HepG2 (cell line): ENCODE measurements around the gene MYLK2. TPM values are rescaled to one million over a fixed set of nuclear protein-coding genes. Genes with fewer than 3 reads are reported as not detected.
A peak's percentile ranks its signal among the peaks of the same experiment; 100 is the strongest.

Experiments used
- ATAC-seq: fragments of 200-7000 bp; cut with Tn5 transposase; 3 replicates; pipeline ENCODE4 v1.9.1; 2020; ENCODE audit warnings: mild to moderate bottlenecking, moderate library complexity
- BruUV-seq: library from RNA; stranded (reverse); fragments of 400-500 nt; replicated peaks from 2 replicates; lab custom pipeline; 2021; lab: Mats Ljungman, UMichigan
- CTCF ChIA-PET: fragments of 300-600 bp; formaldehyde crosslinking; extraction: SDS; loops from one replicate; lab custom pipeline; 2021; ENCODE audit warnings: low total read pairs, inconsistent platforms, low intra/inter-chr PET ratio; lab: Yijun Ruan, JAX
- POLR2A ChIA-PET: fragments of 350-600 bp; sonication (Branson Sonifier 250); formaldehyde crosslinking; loops from one replicate; lab custom pipeline; 2020; ENCODE audit warnings: antibody characterized with exemption, inconsistent platforms; lab: Yijun Ruan, JAX
- DNase-seq: peaks from one replicate; pipeline ENCODE4 v3.0.0-alpha.2; 2015; ENCODE audit warnings: low spot score
- FAIRE-seq: peaks from 3 replicates; lab custom pipeline; 2011; peaks lifted over from hg19 to GRCh38; lab: Jason Lieb, UNC
- H2AFZ ChIP-seq: one replicate; pipeline ENCODE4 v1.6.1; 2011; ENCODE audit warnings: low read length, inconsistent platforms
- H3K27ac ChIP-seq: fragments of 300-600 bp; 3 replicates; pipeline ENCODE4 v1.8.0; 2011; ENCODE audit warnings: mixed run types, mild to moderate bottlenecking, mixed read lengths, low read length, inconsistent platforms; ENCODE audit not compliant: insufficient read depth; ENCODE audit errors: extremely low read length
- H3K27me3 ChIP-seq, 2 experiments: fragments of 200-600 bp in 1 of 2; 2 replicates in 1 of 2; 3 replicates in 1 of 2; pipeline versions ENCODE4 v1.6.0 to v1.8.0; 2011; ENCODE audit warnings: low read length in 2 of 2, mild to moderate bottlenecking in 2 of 2, moderate library complexity in 2 of 2, inconsistent platforms in 1 of 2; ENCODE audit not compliant: insufficient read depth in 2 of 2, control insufficient read depth in 1 of 2
- H3K36me3 ChIP-seq, 2 experiments: fragments of 200-600 bp in 1 of 2; replicated peaks in 1 of 2; 2 replicates in 1 of 2; 3 replicates in 1 of 2; pipeline versions ENCODE4 v1.5.1 to v1.8.0; 2011; ENCODE audit warnings: low read length in 2 of 2, inconsistent platforms in 1 of 2; ENCODE audit not compliant: insufficient read depth in 2 of 2, control insufficient read depth in 1 of 2
- H3K4me1 ChIP-seq: 2 replicates; pipeline ENCODE4 v1.5.1; 2012; ENCODE audit warnings: low read length, inconsistent platforms; ENCODE audit not compliant: insufficient read depth
- H3K4me2 ChIP-seq: 2 replicates; pipeline ENCODE4 v1.6.0; 2011; ENCODE audit warnings: low read depth, low read length, inconsistent platforms
- H3K4me3 ChIP-seq, 3 experiments: fragments of 200-600 bp in 1 of 3; sonication (generic), shearing (Covaris generic) in 1 of 3; replicated peaks in 1 of 3; 2 replicates each; pipeline ENCODE4 v1.5.1; 2011 to 2016; ENCODE audit warnings: low read length in 3 of 3, inconsistent platforms in 2 of 3, low read depth in 2 of 3, mild to moderate bottlenecking in 2 of 3, control low read depth in 1 of 3, mixed read lengths in 1 of 3; ENCODE audit not compliant: insufficient read depth in 1 of 3
- H3K79me2 ChIP-seq: one replicate; pipeline ENCODE4 v1.6.1; 2011; ENCODE audit warnings: low read length, inconsistent platforms; ENCODE audit not compliant: insufficient read depth
- H3K9ac ChIP-seq: 2 replicates; pipeline ENCODE4 v1.6.0; 2011; ENCODE audit warnings: mild to moderate bottlenecking, low read depth, low read length, inconsistent platforms; ENCODE audit not compliant: insufficient read depth
- H3K9me3 ChIP-seq: 2 replicates; pipeline ENCODE4 v1.5.1; 2012; ENCODE audit warnings: mild to moderate bottlenecking, low read length
- H4K20me1 ChIP-seq: 2 replicates; pipeline ENCODE4 v1.6.0; 2011; ENCODE audit warnings: inconsistent platforms, mild to moderate bottlenecking, low read length, moderate library complexity; ENCODE audit not compliant: insufficient read depth
- DZIP1 ChIP-seq: sonication (generic); formaldehyde crosslinking; IDR thresholded peaks from 2 replicates; pipeline ENCODE4 v1.5.0; 2020; ENCODE audit warnings: mild to moderate bottlenecking, missing genetic modification reagents
- HNF4A ChIP-seq: sonication (generic); formaldehyde crosslinking; IDR thresholded peaks from 2 replicates; pipeline ENCODE4 v1.4.0; 2020; ENCODE audit warnings: missing genetic modification reagents
- NR2F1 ChIP-seq, 2 experiments: fragments of 450-650 bp in 1 of 2; formaldehyde crosslinking in 1 of 2; IDR thresholded peaks; 2 replicates each; pipeline versions ENCODE4 v1.5.0 to v1.6.1; 2016 to 2020; ENCODE audit warnings: mild to moderate bottlenecking in 1 of 2, missing compliant biosample characterization in 1 of 2, missing genetic modification reagents in 1 of 2, moderate library complexity in 1 of 2
- NR2F6 ChIP-seq, 2 experiments: IDR thresholded peaks; 2 replicates each; pipeline ENCODE4 v1.6.1; 2016; ENCODE audit warnings: antibody characterized with exemption in 1 of 2, mild to moderate bottlenecking in 1 of 2
- SP140L ChIP-seq: sonication (generic); formaldehyde crosslinking; IDR thresholded peaks from 2 replicates; pipeline ENCODE4 v1.4.0; 2020; ENCODE audit warnings: missing genetic modification reagents, borderline replicate concordance
- WIZ ChIP-seq: sonication (generic); formaldehyde crosslinking; IDR thresholded peaks from 2 replicates; pipeline ENCODE4 v1.5.1; 2020; ENCODE audit warnings: mild to moderate bottlenecking, missing genetic modification reagents
- ZBTB7A ChIP-seq: sonication (generic); formaldehyde crosslinking; IDR thresholded peaks from 2 replicates; pipeline ENCODE4 v1.8.0; 2022; ENCODE audit warnings: mild to moderate bottlenecking, missing genetic modification reagents
- ZNF513 ChIP-seq: sonication (generic); formaldehyde crosslinking; conservative IDR thresholded peaks from 2 replicates; pipeline ENCODE4 v1.5.0; 2020; ENCODE audit warnings: missing genetic modification reagents
- ZNF660 ChIP-seq: sonication (generic); formaldehyde crosslinking; IDR thresholded peaks from 2 replicates; pipeline ENCODE4 v1.5.1; 2020; ENCODE audit warnings: mild to moderate bottlenecking, low read depth, missing genetic modification reagents, borderline replicate concordance
- ZSCAN31 ChIP-seq: sonication (generic); formaldehyde crosslinking; IDR thresholded peaks from 2 replicates; pipeline ENCODE4 v1.5.0; 2020; ENCODE audit warnings: low read depth, mild to moderate bottlenecking, missing genetic modification reagents
- WGBS: methylation state at CpG from one replicate; pipeline ENCODE4 v1.1.6; 2017; ENCODE audit warnings: low lambda C conversion rate; 5-methylcytosine and 5-hydroxymethylcytosine counted together
- in situ Hi-C: cut with HindIII; loops from 2 replicates; pipeline ENCODE4 v1.10.0; 2017; ENCODE audit warnings: low pct_unique_long_range_greater_than_20kb; ENCODE audit not compliant: extremely low pct_ligation_motif_present
- intact Hi-C: fragments of 100-400 bp; cut with micrococcal nuclease; formaldehyde crosslinking; loops from one replicate; pipeline ENCODE4 v1.10.0; 2022; ENCODE audit not compliant: unreplicated experiment
- polyA plus RNA-seq, 8 experiments: library from polyadenylated mRNA; depleted of rRNA in 3 of 8; stranded (reverse) in 7 of 8; unstranded in 1 of 8; fragments of >200 nt; fragmentation: Illumina TruSeq in 4 of 8; extraction: Trizol in 4 of 8; gene quantifications; 2 replicates each; pipeline versions ENCODE4 v1.2.1 to v1.2.3, GENCODE V29; 2011 to 2016; ENCODE audit warnings: low read depth in 4 of 8, missing spikeins in 1 of 8, mixed read lengths in 1 of 8; ENCODE audit not compliant: insufficient read depth in 1 of 8
- total RNA-seq, 5 experiments: library from RNA; depleted of rRNA; stranded (reverse); fragments of >200 nt; fragmentation: Illumina TruSeq; extraction: Trizol; gene quantifications; 2 replicates each; pipeline ENCODE4 v1.2.3, GENCODE V29; 2016; ENCODE audit warnings: low read depth in 1 of 5
- TF ChIP-seq, protein P1 (sequence below): sonication (generic); formaldehyde crosslinking; IDR thresholded peaks from 2 replicates; pipeline ENCODE4 v1.8.0; 2022; ENCODE audit warnings: mild to moderate bottlenecking, missing genetic modification reagents; ENCODE audit not compliant: insufficient replicate concordance

The MYLK2 gene
- total and polyA plus RNA-seq, 2 of the 13 experiments (the other 11 are each of a cell fraction or from before 2014, with no cell fraction given) = 0.27 TPM; not detected in 1

DNA sequence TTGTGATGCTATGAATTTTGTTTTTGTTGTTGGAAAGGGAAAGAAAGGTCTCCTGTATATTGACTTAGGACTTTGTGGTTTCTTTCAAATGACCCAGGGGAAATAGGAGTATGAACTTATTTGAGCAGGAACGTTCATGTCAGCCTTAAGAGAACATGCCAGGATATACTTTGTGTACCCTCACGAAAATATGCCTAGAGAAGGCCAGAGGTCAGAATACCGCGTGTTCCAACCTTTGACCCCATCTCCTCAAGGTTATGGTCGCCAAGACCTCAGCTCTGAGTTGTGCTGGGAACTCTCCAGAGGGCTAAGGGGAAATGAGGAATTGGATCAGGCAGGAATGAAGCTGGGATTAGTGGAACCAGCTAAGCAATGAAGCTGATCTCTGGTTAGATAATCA is 62.8 kb downstream of the MYLK2 start:
- H3K4me2 ChIP-seq = peak overlapping the region; percentile 38
- ATAC-seq = no peak
- intact Hi-C loops (no loop called here), in situ Hi-C loops (no loop called here)
- H3K79me2 ChIP-seq = no peaks in the 10 kb centered on the region
- DNase-seq = no peak
- BruUV-seq = no TSS peak
- under 1% methylated on average over 5 of the region's 5 CpGs for WGBS
- TF ChIP-seq SP140L (CRISPR knock-in tag) (no peak), HNF4A (CRISPR knock-in tag) (peak; percentile 28; the same call in 1 of the 2 replicates), ZBTB7A (no peak), ZNF513 (CRISPR knock-in tag) (no peak), NR2F6 (IDR thresholded peaks at IDR 0.05) (peak; percentile 63), NR2F6 (CRISPR knock-in tag; IDR thresholded peaks at IDR 0.05) (peak; percentile 33; the same call in 1 of the 2 replicates), WIZ (no peak), NR2F1 (CRISPR knock-in tag; IDR thresholded peaks at IDR 0.05) (peak in 1 of 2 experiments; percentile 49; a peak in 1 of 4 replicates), ZSCAN31 (CRISPR knock-in tag) (no peak), ZNF660 (no peak), DZIP1 (CRISPR knock-in tag) (no peak)
- TF ChIP-seq, protein P1, sequence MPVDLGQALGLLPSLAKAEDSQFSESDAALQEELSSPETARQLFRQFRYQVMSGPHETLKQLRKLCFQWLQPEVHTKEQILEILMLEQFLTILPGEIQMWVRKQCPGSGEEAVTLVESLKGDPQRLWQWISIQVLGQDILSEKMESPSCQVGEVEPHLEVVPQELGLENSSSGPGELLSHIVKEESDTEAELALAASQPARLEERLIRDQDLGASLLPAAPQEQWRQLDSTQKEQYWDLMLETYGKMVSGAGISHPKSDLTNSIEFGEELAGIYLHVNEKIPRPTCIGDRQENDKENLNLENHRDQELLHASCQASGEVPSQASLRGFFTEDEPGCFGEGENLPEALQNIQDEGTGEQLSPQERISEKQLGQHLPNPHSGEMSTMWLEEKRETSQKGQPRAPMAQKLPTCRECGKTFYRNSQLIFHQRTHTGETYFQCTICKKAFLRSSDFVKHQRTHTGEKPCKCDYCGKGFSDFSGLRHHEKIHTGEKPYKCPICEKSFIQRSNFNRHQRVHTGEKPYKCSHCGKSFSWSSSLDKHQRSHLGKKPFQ (CRISPR knock-in tag) = no peak
- TF ChIP-seq, all 625 proteins: peak for 3
- CTCF ChIA-PET = no interaction called here
- no peaks in the 10 kb centered on the region for H3K9me3 ChIP-seq
- no peak for FAIRE-seq
- no peaks in the 10 kb centered on the region for H3K27me3 ChIP-seq
- no peaks in the 10 kb centered on the region for H4K20me1 ChIP-seq
- no peak overlapping the region for H3K9ac ChIP-seq
- POLR2A ChIA-PET = interaction anchor here (0.8 kb wide), 1 partner anchor 70 kb away, joined by 3 read pairs; the partner anchor contains the start of gene PDRG1
- no peak overlapping the region for H3K4me3 ChIP-seq
- no peaks in the 10 kb centered on the region for H3K36me3 ChIP-seq
- no peak overlapping the region for H2AFZ ChIP-seq
- H3K27ac ChIP-seq = no peak overlapping the region
- H3K4me1 ChIP-seq = peaks cover 31% of the 10 kb centered on the region
